Natural killer cell (primary cell): ENCODE data around the gene SNX18. TPM values are rescaled to one million over a fixed set of nuclear protein-coding genes. Genes with fewer than 3 reads are reported as not detected.

Source experiments
- ATAC-seq, 3 donors: fragments of 150-1000 bp in 2 of 3; fragments of 200-7000 bp in 1 of 3; cut with Tn5 transposase; 1 replicate in 1 of 3; 2 replicates in 2 of 3; pipeline ENCODE4 v1.10.0; 2021; ENCODE audit warnings: mild to moderate bottlenecking in 2 of 3, moderate library complexity in 2 of 3
- DNase-seq, 2 donors: peaks; one replicate each; pipeline versions ENCODE4 v3.0.0 to v3.0.0-alpha.2; 2013 to 2021; ENCODE audit warnings: mixed read lengths in 1 of 2
- H3K27ac ChIP-seq: one replicate; pipeline ENCODE4 v1.5.1; 2013; ENCODE audit warnings: mild to moderate bottlenecking, low read length
- H3K27me3 ChIP-seq: one replicate; pipeline ENCODE4 v1.6.1; 2013; ENCODE audit warnings: low read length; ENCODE audit not compliant: control insufficient read depth, insufficient read depth
- H3K36me3 ChIP-seq: one replicate; pipeline ENCODE4 v1.6.1; 2013; ENCODE audit warnings: low read length; ENCODE audit not compliant: control insufficient read depth, insufficient read depth
- H3K4me1 ChIP-seq: one replicate; pipeline ENCODE4 v1.6.1; 2013; ENCODE audit warnings: low read length; ENCODE audit not compliant: control insufficient read depth, insufficient read depth
- H3K4me3 ChIP-seq: one replicate; pipeline ENCODE4 v1.5.1; 2013; ENCODE audit warnings: low read length
- H3K9me3 ChIP-seq: one replicate; pipeline ENCODE4 v1.6.1; 2013; ENCODE audit warnings: low read length; ENCODE audit not compliant: control insufficient read depth, insufficient read depth
- H3K27ac Mint-ChIP-seq, 2 donors: one replicate each; pipeline ENCODE4 v1.8.0; 2022; ENCODE audit warnings: mild to moderate bottlenecking in 2 of 2, mixed read lengths in 2 of 2, moderate library complexity in 1 of 2
- H3K27me3 Mint-ChIP-seq, 2 donors: one replicate each; pipeline ENCODE4 v1.8.0; 2022; ENCODE audit warnings: low read depth in 2 of 2, mixed read lengths in 2 of 2
- H3K36me3 Mint-ChIP-seq: one replicate; pipeline ENCODE4 v1.8.0; 2022; ENCODE audit warnings: mixed read lengths
- H3K4me1 Mint-ChIP-seq, 2 donors: one replicate each; pipeline ENCODE4 v1.8.0; 2022; ENCODE audit warnings: mixed read lengths in 2 of 2
- H3K4me3 Mint-ChIP-seq: one replicate; pipeline ENCODE4 v1.8.0; 2022; ENCODE audit warnings: mild to moderate bottlenecking, moderate library complexity, mixed read lengths
- H3K9me3 Mint-ChIP-seq, 2 donors: one replicate each; pipeline ENCODE4 v1.8.0; 2022; ENCODE audit warnings: mixed read lengths in 2 of 2
- CTCF ChIP-seq: fragments of 200-600 bp; IDR thresholded peaks from one replicate; pipeline ENCODE4 v1.8.0; 2022; ENCODE audit warnings: antibody characterized with exemption
- WGBS: methylation state at CpG from one replicate; pipeline ENCODE4 v1.1.7; 2013; ENCODE audit warnings: missing lambda C conversion rate; ENCODE audit not compliant: insufficient coverage; 5-methylcytosine and 5-hydroxymethylcytosine counted together
- intact Hi-C: fragments of 100-400 bp; cut with micrococcal nuclease; formaldehyde crosslinking; loops from one replicate; pipeline ENCODE4 v1.14.2; 2022
- total RNA-seq, 4 donors: library from RNA; stranded (reverse); fragments of 120-200 nt in 1 of 4; gene quantifications; one replicate each; pipeline versions ENCODE4 v1.2.3 to v1.2.4, GENCODE V29; 2013 to 2022

Gene SNX18
- total RNA-seq, 3 donors from 2014 or later (not counting 1 experiment from before 2014, with no cell fraction given): 31.1 to 45.6 (median 40.8) TPM

DNA sequence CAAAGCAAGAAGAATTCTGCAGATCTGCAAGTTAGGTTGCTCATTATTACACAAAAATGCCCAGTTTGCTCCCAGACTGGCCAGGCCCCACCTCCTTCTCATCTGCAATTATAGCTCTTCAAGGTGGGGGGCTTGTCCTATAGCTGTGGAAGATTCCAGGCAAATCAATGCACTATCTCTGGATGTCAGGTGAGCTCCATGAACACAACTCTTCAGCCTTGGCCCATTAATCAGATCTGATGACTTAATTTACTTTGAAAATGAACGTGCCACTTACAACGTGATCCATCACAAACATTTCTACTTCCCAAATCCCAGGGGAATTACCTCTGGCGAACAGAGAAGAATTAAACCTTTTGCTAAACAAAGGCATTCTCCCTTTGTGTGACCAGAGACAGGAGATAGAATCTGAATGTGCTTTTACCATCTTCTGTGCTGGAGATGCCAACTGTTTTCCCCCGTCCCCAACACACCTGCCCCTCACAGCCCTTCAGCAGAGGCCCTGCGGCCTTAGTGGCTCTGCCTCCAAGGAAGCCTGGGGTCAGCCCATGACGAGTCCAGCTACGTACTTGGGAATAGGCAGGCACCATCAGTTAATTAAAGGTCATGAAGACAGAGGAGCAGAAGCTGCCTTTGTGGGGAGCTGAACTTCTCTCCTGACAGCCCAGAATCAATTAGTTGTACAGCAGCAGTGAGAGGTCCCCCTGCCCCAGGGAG, 60.5 kb downstream of the SNX18 start:
- WGBS: 83% methylated on average over 7 of the region's 7 CpGs
- no peaks in the 10 kb centered on the region for H3K36me3 Mint-ChIP-seq
- H3K4me3 Mint-ChIP-seq: no peak overlapping the region
- DNase-seq: no peak
- no peaks in the 10 kb centered on the region for H3K9me3 Mint-ChIP-seq
- Histone ChIP-seq H3K36me3 (no peaks in the 10 kb centered on the region), H3K27me3 (no peaks in the 10 kb centered on the region), H3K9me3 (no peaks in the 10 kb centered on the region), H3K27ac (no peak overlapping the region), H3K4me3 (no peak overlapping the region), H3K4me1 (peaks cover 5% of the 10 kb centered on the region)
- H3K4me1 Mint-ChIP-seq: peaks cover 45 to 47% of the 10 kb centered on the region in 2 donors
- H3K27me3 Mint-ChIP-seq: no peaks in the 10 kb centered on the region
- no peak overlapping the region for H3K27ac Mint-ChIP-seq
- no peak for TF ChIP-seq CTCF
- intact Hi-C loops: no loop called here
- no peak for ATAC-seq

GRCh38 chr5:54579591-54580295, 62.2 kb downstream of the SNX18 start:
- intact Hi-C loops: no loop called here
- H3K9me3 ChIP-seq: no peaks in the 10 kb centered on the region
- no peak for DNase-seq
- H3K27me3 Mint-ChIP-seq: no peaks in the 10 kb centered on the region
- peaks cover 31 to 34% of the 10 kb centered on the region in 2 donors for H3K4me1 Mint-ChIP-seq
- no peaks in the 10 kb centered on the region for H3K36me3 ChIP-seq
- ATAC-seq: no peak
- peak overlapping the region; percentile 34 for H3K27ac Mint-ChIP-seq
- peak overlapping the region; percentile 31 for H3K4me3 Mint-ChIP-seq
- H3K27me3 ChIP-seq: no peaks in the 10 kb centered on the region
- no peaks in the 10 kb centered on the region for H3K9me3 Mint-ChIP-seq
- no peaks in the 10 kb centered on the region for H3K36me3 Mint-ChIP-seq
- WGBS: no CpG with 5 or more reads among the region's 1 CpG
- no peak for TF ChIP-seq CTCF
- H3K4me1 ChIP-seq: peaks cover 5% of the 10 kb centered on the region
- H3K27ac ChIP-seq: no peak overlapping the region
- no peak overlapping the region for H3K4me3 ChIP-seq

- WGBS: 75% methylated on average over 6 of the region's 7 CpGs
- no peak for TF ChIP-seq CTCF
- intact Hi-C loops: no loop called here
Observed at GRCh38 chr5:54580997-54581811, 63.6 kb downstream of the SNX18 start.

More at GRCh38 chr5:54580997-54581811, 63.6 kb downstream of the SNX18 start:
- DNase-seq: no peak
- Mint-ChIP-seq H3K4me3 (no peak overlapping the region), H3K4me1 (peaks cover 18 to 21% of the 10 kb centered on the region in 2 donors), H3K9me3 (peaks cover under 1 to 2% of the 10 kb centered on the region in 2 donors), H3K27me3 (no peaks in the 10 kb centered on the region), H3K27ac (peak overlapping the region in 1 of 2 donors; percentile 3), H3K36me3 (no peaks in the 10 kb centered on the region)
- no peak for ATAC-seq
- Histone ChIP-seq H3K9me3 (peaks cover 6% of the 10 kb centered on the region), H3K4me1 (peaks cover 5% of the 10 kb centered on the region), H3K27me3 (no peaks in the 10 kb centered on the region), H3K36me3 (no peaks in the 10 kb centered on the region), H3K4me3 (no peak overlapping the region), H3K27ac (no peak overlapping the region)
